Glutamatergic neuron (in vitro differentiated cells): ENCODE results near the gene CEACAM7. TPM values are rescaled to one million over a fixed set of nuclear protein-coding genes. Genes with fewer than 3 reads are reported as not detected.
"Not testable (repeated sequence)": the region's sequence is repeated elsewhere in the genome, so short reads cannot be mapped to it uniquely, and the experiment has no call there.

Source experiments
- DNase-seq: peaks from one replicate; pipeline ENCODE4 v3.0.0; 2022
- H3K27ac Mint-ChIP-seq: one replicate; pipeline ENCODE4 v1.8.0; 2020; ENCODE audit warnings: mild to moderate bottlenecking, mixed read lengths, inconsistent platforms; ENCODE audit not compliant: unreplicated experiment
- H3K27me3 Mint-ChIP-seq: one replicate; pipeline ENCODE4 v1.8.0; 2020; ENCODE audit warnings: mild to moderate bottlenecking, moderate library complexity, mixed read lengths, inconsistent platforms; ENCODE audit not compliant: unreplicated experiment
- H3K36me3 Mint-ChIP-seq: one replicate; pipeline ENCODE4 v1.8.0; 2020; ENCODE audit warnings: mild to moderate bottlenecking, mixed read lengths, inconsistent platforms; ENCODE audit not compliant: unreplicated experiment
- H3K4me1 Mint-ChIP-seq: one replicate; pipeline ENCODE4 v1.8.0; 2020; ENCODE audit warnings: mild to moderate bottlenecking, low read depth, mixed read lengths, inconsistent platforms; ENCODE audit not compliant: unreplicated experiment
- H3K4me3 Mint-ChIP-seq: one replicate; pipeline ENCODE4 v1.8.0; 2020; ENCODE audit warnings: mild to moderate bottlenecking, mixed read lengths, inconsistent platforms; ENCODE audit not compliant: unreplicated experiment
- H3K9me3 Mint-ChIP-seq: one replicate; pipeline ENCODE4 v1.8.0; 2020; ENCODE audit warnings: mild to moderate bottlenecking, moderate library complexity, mixed read lengths, inconsistent platforms; ENCODE audit not compliant: unreplicated experiment
- total RNA-seq: library from RNA; stranded (reverse); fragmentation: NEBNext Ultra II Directional; extraction: Animal tissue kit (Norgen Biotek cat#: 25700); gene quantifications from one replicate; pipeline ENCODE4 v1.2.1, GENCODE V29; 2021; ENCODE audit not compliant: unreplicated experiment
- TF ChIP-seq, protein P1 (sequence below): fragments of 200-600 bp; sonication (generic); IDR thresholded peaks from one replicate; pipeline ENCODE4 v1.5.0; 2021; ENCODE audit not compliant: partially characterized antibody, unreplicated experiment

CEACAM7 gene
- total RNA-seq, 1 donor from 2014 or later = not detected

DNA sequence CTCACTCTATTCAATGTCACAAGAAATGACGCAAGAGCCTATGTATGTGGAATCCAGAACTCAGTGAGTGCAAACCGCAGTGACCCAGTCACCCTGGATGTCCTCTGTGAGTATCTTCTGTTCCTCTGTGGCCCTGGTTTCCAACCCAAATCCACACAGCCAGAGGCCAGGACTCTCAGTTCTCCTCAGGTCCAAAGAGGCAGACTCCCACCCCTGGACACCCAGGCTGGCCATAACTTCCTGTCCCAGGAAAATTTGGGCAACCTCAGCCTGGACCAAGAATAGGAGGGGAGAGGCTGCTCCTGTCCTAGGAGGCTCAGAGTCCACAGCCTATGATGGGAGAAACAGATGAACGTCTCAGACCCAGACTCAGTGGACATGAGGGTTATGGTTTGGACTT lies 32.0 kb upstream of the CEACAM7 start:
- TF ChIP-seq, protein P1, sequence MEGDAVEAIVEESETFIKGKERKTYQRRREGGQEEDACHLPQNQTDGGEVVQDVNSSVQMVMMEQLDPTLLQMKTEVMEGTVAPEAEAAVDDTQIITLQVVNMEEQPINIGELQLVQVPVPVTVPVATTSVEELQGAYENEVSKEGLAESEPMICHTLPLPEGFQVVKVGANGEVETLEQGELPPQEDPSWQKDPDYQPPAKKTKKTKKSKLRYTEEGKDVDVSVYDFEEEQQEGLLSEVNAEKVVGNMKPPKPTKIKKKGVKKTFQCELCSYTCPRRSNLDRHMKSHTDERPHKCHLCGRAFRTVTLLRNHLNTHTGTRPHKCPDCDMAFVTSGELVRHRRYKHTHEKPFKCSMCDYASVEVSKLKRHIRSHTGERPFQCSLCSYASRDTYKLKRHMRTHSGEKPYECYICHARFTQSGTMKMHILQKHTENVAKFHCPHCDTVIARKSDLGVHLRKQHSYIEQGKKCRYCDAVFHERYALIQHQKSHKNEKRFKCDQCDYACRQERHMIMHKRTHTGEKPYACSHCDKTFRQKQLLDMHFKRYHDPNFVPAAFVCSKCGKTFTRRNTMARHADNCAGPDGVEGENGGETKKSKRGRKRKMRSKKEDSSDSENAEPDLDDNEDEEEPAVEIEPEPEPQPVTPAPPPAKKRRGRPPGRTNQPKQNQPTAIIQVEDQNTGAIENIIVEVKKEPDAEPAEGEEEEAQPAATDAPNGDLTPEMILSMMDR = no peak
- no peaks in the 10 kb centered on the region for H3K4me1 Mint-ChIP-seq
- H3K9me3 Mint-ChIP-seq = peaks cover 2% of the 10 kb centered on the region
- H3K27ac Mint-ChIP-seq = no peak overlapping the region
- no peak overlapping the region for H3K4me3 Mint-ChIP-seq
- no peaks in the 10 kb centered on the region for H3K36me3 Mint-ChIP-seq
- no peaks in the 10 kb centered on the region for H3K27me3 Mint-ChIP-seq
- no peak for DNase-seq

DNA sequence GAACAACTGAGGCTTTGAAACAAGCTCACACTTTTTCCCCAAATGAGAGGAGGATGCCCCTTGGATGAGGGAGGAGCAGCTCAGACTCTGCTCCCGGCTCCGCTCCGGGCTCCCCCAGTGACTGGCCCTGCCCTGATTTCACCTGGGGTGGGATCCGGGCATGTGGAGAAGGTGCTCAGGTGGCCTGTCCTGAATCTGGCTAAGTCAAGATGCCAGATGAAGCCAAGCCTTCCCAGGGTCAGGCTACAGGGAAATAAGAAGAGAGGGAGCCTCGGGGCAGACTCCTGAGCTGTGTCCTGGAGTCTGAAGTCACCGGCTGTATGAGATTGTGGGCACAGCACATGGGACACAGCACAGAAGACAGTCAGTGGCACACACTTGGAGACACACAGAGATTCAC lies 30.7 kb upstream of the CEACAM7 start:
- H3K9me3 Mint-ChIP-seq = peaks cover 2% of the 10 kb centered on the region
- no peak overlapping the region for H3K4me3 Mint-ChIP-seq
- H3K36me3 Mint-ChIP-seq = no peaks in the 10 kb centered on the region
- no peaks in the 10 kb centered on the region for H3K27me3 Mint-ChIP-seq
- DNase-seq = no peak
- H3K27ac Mint-ChIP-seq = no peak overlapping the region
- H3K4me1 Mint-ChIP-seq = no peaks in the 10 kb centered on the region
- TF ChIP-seq, protein P1 = no peak

DNA sequence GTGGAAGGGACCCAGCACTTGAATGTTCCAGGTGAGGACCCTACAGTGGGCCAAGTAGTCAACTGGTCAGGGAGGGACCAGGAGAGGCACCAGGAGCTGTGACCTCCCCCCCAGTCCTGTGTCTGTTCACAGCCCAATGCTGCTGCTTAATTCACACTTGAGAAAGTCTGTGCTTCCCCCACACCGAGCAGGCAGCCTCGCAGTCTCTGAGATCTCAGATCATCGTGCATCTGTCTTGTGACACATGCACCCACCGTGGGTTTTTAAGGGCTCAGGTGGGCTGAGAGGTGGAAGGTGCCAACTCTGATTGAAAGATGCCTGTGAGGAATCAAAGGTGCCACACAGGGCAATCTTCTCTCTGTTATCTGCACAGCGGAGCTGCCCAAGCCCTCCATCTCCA lies 26.5 kb upstream of the CEACAM7 start:
- peaks cover 2% of the 10 kb centered on the region for H3K27me3 Mint-ChIP-seq

DNA sequence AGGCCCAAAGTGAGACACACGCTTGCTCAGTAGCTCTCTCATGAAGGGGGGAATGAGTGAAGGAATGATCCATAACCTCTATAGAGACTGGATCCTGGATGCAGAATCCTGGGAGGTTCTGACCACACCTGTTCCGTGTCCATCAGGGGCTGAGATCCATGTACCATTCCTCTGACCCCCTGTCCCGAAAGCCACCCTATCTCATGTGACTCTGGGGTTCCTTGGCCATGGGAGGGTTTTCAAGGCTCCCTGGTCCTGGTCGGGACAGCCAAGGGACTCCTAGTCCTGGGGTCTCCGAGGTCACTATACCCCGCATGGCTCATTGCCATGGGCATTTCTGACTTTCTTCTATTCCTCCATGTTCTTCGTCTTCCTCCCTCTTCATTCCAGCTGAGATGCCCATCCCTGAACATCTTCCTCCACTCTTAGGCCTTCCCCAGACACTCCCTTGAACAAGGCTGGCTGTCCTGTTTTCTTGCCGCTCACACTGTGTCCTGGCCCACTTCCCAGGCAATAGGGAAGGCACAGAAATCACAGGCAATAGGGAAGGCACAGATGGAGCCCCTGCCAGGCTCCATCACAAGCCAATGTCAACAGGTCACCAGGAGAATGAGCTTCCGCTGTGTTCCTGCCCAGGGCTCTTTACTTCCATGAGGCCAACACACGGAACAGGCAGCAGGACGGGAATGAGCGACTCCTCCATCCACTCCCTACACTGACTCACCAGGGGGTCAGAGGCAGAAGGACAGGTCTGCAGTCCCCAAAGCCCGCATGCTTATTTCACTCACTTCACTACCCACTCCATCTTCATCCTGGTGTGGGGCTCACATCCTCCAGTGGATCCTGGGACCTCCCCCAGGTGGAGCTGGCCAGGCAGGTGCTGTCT lies 23.5 kb upstream of the CEACAM7 start:
- TF ChIP-seq, protein P1 = no peak
- no peak for DNase-seq
- Mint-ChIP-seq H3K27ac (no peak overlapping the region), H3K9me3 (no peaks in the 10 kb centered on the region), H3K36me3 (no peaks in the 10 kb centered on the region), H3K27me3 (peaks cover 7% of the 10 kb centered on the region), H3K4me3 (no peak overlapping the region), H3K4me1 (no peaks in the 10 kb centered on the region)

More for the DNA sequence above, 26.5 kb upstream of the CEACAM7 start:
- TF ChIP-seq, protein P1 = no peak
- Mint-ChIP-seq H3K4me3 (no peak overlapping the region), H3K9me3 (no peaks in the 10 kb centered on the region), H3K27ac (no peak overlapping the region), H3K4me1 (no peaks in the 10 kb centered on the region), H3K36me3 (no peaks in the 10 kb centered on the region)
- no peak for DNase-seq

DNA sequence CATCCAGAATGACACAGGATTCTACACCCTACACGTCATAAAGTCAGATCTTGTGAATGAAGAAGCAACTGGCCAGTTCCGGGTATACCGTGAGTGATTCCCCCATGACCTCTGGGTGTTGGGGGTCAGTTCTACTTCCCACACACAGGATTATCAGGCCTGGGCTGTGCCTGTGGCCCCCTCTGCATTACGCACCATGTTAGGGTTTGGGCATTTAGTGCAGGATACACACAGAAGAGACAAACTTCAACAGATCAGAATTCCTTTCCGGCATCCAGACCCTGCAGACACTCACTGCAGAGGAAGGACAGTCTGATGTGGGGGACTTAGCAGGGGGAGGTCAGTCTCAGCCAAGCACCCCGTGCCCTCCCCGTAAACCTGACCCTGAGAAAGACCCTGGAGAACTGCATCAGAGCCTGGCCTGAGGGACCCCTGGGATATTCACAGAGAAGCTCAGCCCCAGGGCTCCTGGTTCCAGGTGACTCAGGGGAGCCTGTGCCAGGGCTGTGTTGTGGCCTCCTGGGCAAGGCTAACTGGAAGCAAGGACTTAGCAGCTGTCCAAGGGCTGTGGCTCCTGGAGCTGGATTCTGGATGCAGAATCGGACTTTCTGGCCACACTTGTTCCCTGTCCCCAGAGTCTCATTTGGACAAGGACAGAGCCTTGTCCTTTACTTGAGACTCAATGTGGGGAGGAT lies 22.0 kb upstream of the CEACAM7 start:
- Mint-ChIP-seq H3K4me1 (no peaks in the 10 kb centered on the region), H3K9me3 (no peaks in the 10 kb centered on the region), H3K36me3 (no peaks in the 10 kb centered on the region), H3K27me3 (peaks cover 10% of the 10 kb centered on the region), H3K27ac (no peak overlapping the region), H3K4me3 (no peak overlapping the region)
- TF ChIP-seq, protein P1 = no peak
- DNase-seq = no peak

DNA sequence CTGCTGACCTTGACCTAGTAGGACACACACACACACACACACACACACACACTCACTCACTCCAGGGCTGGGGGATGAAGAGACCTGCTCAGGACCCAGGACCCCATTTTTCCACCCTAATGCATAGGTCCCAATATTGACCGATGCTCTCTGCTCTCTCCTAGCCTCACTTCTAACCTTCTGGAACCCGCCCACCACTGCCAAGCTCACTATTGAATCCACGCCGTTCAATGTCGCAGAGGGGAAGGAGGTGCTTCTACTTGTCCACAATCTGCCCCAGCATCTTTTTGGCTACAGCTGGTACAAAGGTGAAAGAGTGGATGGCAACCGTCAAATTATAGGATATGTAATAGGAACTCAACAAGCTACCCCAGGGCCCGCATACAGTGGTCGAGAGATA lies 21.4 kb upstream of the CEACAM7 start:
- not testable (repeated sequence) for H3K9me3 Mint-ChIP-seq, H3K4me3 Mint-ChIP-seq, H3K36me3 Mint-ChIP-seq, H3K4me1 Mint-ChIP-seq, DNase-seq, H3K27ac Mint-ChIP-seq
- peaks cover 12% of the 10 kb centered on the region for H3K27me3 Mint-ChIP-seq
